Mucosa of gallbladder (tissue), 1 donor: Measurements from ENCODE around the gene CDKL5. TPM values are rescaled to one million over a fixed set of nuclear protein-coding genes. Genes with fewer than 3 reads are reported as not detected.
"Not testable (repeated sequence)": the region's sequence is repeated elsewhere in the genome, so short reads cannot be mapped to it uniquely, and the experiment has no call there.

Experiments
- DNase-seq: peaks from one replicate; pipeline ENCODE4 v3.0.0-alpha.2; 2020; ENCODE audit warnings: low spot score
- total RNA-seq: library from RNA; stranded (reverse); gene quantifications from one replicate; pipeline ENCODE4 v1.2.1, GENCODE V29; 2021
- donor health status: DM: no; HTN: no; CAD: no.

Gene CDKL5
- total RNA-seq, 1 donor from 2014 or later, result 12.1 TPM

DNA sequence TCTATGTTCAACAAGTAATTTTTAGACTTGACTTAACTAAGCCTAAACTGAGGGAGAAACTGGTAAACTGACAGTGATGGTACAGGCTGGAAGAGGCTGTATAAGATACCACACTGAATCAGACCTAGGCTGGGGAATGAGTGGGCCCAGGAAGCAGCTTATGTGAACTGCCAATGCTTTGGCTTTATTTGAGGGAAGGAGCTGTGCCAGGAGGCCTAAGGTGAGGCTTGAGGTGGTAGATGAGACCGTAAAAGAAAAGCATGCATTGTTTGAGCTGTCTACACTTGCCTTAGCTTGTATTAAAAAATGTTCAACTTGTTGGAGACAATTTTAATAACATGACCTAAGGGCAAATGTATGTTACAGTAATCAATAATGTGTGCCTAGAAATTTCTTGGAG lies 150.3 kb downstream of the CDKL5 start:
- DNase-seq, result no peak

DNA sequence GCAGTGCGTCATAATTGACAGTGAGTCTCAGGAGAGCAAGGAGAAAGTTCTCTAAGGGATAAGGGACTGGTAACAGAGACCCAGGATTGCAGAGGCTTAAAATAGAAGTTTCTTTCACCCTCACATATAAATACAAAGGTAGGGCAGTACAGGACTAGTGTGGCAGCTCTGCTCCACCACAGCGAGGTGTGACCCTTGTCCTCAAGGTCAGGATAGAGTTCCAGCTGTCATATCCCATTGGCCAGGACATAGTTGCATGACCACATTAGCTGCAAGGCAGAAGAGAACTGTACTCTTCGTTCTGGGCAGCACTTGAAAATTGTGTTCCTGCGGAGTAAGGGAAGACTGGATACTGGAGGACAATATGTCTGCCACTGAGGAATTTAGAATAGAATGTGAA lies 152.0 kb downstream of the CDKL5 start:
- no peak for DNase-seq

DNA sequence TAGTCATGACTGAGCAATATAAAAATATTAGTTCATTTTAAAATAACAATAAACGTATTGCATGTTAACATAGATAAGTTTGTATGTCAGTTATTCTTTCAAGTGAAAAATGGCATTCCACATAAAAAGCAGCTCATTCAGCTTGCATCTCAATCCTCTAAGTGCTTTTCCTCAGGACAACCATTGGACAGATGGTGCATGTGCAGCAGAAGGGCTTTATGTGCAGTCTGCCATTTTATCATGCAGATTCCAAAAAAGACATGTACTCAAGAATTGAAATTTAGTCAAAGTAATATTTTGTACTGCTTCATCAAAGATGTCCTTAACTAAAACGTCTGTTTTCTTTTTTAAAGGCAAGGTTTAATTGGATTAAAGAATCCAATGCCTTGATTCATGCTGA lies 153.1 kb downstream of the CDKL5 start:
- no peak for DNase-seq

DNA sequence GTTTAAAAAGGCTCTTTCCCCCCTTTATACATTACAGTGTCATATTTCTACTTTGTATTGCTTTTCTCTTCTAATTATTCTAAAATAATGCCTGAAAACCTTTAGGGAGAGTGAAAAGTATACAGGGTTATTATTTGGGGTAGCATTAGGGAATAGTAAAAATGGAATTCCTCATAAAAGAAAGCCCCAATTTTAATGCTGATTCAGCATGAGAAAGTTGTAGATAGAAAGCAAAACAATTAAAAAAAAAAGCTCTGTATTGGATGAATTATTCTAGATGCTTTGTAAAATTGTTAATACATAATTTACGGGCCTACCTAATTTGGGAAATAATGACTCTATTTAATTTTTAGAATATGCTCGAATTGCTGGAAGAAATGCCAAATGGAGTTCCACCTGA lies 154.1 kb downstream of the CDKL5 start:
- DNase-seq, result no peak

DNA sequence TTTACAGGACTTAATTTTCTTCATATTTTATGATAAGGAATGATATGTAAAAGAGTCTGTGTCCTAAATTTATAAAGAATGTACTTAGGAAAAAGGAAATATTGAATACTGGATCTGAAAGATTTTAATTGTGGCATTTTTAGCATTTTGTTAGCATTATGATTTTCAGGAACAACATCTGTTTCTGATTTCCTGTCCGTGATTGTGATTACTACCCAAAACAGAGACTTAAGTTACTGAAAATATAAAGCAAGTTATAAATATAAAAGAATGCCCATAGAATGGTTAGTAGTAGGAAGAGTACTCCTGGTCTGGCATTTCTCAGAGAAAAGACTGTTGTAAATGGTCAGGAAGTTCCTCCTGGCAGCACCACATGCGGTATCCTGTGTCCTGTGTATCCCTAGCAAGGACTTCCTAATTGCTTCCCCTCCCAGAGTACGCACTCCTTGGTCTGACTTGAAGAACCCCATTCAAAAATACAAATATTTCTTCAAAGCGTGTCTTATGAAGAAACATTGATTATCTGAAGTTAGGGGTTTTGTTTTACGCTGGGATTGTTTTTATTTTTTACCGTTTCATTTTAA lies 157.6 kb downstream of the CDKL5 start:
- DNase-seq, result no peak

DNA sequence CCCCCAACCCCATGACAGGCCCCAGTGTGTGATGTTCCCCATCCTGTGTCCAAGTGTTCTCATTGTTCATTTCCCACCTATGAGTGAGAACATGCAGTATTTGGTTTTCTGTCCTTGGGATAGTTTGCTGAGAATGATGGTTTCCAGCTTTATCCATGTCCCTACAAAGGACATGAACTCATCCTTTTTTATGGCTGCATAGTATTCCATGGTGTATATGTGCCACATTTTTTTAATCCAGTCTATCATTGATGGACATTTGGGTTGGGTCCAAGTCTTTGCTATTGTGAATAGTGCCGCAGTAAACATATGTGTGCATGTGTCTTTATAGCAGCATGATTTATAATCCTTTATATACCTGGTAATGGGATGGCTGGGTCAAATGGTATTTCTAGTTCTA lies 163.9 kb downstream of the CDKL5 start:
- DNase-seq, result not testable (repeated sequence)

DNA sequence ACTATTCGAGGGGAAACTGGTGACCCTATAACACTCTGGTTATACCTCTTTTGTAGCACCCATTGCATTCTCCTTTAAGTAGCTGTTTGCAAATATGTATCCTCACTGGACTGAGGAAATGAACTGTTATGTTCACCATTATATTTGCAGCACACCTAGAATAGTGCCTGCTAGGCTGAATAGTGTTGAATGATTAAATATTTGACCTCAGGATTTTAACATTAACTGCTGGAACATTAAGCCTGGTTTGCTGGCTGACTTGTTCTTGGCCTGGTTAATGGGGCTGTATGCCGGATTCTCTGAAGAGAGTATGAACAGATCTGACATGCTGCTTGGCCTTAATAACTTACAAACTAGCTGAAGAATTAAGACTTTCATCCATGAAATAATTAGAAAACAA lies 166.4 kb downstream of the CDKL5 start:
- no peak for DNase-seq

DNA sequence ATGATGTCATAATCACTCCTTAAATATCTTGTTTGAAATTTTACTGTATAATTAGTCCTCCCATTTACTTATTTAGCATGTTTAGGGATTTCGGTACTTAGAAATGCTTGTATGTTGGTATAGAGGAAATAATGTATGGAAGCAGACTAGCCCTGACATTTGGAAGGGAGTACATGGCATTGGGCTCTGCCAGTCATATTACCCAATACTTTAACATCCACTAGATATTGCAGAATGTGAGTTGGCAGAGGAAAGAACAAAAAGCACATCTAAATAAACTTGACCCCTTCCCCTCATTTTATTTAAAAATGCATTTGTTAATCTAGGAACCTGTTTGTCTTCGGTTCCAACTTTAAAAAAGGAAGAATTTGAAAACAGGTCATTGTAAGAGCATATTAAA lies 168.7 kb downstream of the CDKL5 start:
- DNase-seq, result no peak

DNA sequence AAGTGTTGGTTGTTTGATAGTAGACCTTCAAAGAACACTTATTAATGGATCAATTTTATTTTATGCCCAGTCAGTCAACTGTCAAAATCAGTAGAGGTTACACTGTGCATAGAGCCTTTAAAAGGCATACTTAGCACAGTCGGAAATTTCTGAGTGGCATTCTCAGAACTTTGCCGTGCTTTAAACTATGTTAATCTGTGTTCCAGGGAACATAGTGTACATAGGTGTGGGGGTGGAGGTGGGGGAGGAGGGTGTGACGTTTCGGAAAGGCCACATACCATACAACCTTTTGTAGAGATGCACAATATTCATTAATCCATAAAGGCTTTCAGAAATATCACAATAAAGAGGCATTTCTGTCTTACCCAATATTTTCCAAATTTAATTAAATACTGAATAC lies 170.7 kb downstream of the CDKL5 start:
- no peak for DNase-seq

DNA sequence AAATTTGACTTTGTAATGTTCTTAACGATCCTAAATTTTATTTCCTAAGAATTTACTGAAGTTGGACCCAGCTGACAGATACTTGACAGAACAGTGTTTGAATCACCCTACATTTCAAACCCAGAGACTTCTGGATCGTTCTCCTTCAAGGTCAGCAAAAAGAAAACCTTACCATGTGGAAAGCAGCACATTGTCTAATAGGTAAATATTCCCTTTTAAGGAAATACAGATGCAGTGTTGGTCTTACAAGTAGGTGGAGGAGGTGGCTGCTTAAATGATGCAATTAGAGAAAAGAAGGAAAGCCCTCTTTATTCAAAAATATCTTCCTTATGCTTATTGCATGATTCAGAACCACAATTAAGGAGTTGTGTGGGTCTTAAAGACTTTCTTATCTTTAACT lies 173.0 kb downstream of the CDKL5 start:
- DNase-seq, result no peak

DNA sequence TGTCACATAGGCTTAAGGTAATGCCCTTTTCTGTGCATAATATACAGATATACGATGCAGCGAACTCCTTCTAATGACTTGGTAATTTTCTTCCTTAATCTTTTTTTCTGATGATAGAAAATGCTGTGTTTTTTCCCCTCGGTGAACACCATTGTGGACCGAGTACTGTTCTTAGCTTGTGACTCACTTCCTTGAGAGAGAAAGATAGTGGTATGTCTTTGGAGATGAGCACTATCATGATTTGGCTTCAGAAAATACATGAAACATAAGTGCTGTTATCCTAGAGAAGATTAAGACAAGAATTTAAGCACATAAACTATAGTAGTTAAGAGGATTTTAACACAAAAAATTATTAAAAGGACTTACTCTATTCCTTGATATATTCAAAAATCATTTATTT lies 182.6 kb downstream of the CDKL5 start:
- no peak for DNase-seq

DNA sequence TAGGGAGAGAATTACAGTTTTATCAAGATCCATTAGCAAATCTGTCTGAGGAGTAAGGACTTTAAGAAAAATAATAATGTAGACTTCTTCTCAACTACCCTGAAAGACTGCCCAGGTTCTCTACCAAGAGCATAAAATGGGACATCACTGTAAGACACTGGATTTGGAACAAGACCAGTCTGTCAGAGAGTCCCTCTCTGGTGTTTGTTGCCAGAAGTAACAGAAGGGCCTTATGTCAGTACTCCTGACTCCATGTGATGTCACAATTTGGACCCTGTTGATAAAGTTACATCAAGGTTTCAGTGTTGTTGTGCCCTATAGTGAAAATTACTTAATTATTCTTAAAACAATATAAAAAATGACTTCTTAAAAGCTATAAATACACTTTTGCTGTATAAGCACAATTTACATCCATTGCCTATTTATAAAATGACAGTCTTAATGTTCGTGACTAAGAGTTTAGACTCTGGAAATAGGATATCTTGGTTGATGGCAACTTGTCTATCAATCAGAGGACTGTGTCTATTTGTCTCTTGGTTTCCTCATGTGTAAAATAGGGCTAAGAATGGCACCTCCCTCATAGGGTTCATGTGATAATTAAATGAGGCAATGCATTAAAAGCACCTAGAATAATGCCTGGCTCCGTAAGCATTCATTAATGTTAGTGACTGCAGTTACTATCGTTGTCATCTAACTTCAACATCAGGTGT lies 188.7 kb downstream of the CDKL5 start:
- DNase-seq, result no peak

DNA sequence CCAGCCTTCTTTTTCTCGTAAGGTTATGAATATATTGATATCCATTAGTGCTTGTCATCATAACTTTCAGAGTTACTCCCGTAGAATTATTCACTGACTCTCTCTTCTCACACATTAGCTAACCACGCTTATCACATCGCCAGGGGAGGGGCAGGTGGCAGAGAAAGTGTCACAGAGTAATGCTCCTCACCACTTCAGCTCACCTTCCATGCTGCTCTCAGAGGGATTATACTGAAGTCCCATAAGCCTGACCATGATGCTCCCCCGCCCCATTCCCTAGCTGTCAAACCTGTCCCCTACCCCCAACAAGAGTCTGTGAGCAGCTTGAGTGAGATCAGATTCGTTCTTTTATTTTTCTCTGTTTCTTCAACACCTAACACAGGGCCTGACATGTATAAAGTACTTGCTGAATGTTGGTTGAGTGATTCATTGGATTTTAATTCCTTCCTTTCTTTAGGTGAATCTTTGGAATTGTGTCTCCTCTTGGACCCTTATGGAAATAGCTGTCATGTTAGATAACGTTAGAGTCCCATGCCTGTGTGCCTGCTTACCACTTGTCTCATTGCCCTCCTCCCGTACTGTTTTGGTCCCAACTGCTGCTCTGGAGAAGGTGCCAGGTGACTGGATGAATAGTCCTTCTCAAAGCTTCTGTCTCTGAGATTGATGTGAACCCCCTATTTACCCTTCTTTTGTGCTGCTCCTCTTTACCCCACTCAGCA lies 191.4 kb downstream of the CDKL5 start:
- no peak for DNase-seq

DNA sequence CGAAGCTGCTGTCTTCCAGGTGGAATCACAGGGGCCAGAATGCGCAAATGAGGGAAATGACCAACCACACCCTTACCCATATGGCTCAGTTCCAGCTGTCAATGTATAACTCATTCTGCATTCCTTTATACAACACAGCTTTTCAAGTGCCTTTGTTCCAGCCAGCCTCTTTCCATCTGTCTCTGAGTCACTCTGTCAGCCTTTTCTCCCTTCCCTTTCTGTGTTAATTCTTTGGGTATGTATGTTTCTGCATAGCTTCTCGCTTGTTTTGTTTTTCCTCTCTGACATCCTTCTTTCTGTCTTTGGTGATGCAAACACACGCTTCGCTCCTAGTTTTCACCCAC lies 192.0 kb downstream of the CDKL5 start:
- DNase-seq, result peak; percentile 42

DNA sequence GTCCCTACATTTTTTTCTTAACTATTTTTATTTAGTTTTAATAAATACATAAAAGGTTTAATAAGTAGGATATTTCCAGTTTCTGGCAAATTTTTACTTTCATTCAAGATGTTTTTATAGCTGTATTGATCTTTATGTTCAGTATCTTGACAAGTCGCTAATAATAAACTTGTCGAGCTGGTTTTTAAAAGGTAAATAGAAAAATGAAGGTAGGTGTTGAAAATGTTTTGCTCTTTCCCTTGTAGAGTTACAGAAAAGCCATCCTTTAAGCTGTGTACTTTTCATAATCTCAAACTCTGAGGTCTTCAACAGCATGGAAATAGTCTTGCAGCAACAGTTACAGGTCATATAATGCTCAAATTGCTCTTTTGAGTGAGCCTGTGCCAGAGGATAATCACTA lies 193.9 kb downstream of the CDKL5 start:
- DNase-seq, result no peak

DNA sequence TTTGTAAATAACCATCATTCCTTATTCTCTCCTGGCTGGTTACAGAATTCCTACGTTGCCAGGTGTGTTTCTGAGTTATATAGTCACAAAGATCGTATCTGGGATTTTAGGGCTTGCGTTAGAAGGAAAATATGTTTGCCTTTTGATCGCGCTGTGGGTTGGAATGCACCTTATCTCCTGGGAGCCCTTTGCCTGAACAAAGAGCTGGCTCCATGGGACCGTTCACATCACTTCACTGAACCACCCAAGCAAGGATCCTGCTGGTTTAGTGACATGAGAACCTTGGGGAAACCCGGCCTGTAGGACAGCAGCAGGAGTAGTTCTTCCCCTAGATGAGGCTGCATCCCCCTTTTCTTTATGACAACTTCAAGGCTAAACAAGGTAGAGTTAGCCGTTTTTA lies 194.9 kb downstream of the CDKL5 start:
- no peak for DNase-seq

DNA sequence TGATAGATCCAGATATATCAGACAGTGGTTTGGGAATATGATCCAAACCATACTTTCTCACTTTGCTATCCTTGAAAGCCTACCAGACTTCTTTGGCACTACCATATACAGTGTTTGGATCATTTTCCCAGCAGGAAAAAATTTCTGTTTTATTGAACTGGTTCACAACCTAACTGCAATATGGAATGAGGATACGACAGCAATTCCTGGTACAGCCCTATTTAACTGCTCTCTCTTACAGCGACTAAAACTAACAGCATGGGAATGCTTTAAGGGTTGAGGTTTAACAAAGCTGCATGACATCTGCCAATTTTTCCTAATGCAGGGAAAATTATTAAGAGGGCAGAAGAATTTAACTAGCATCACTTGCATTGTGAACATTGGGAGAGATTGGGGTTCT lies 199.2 kb downstream of the CDKL5 start:
- DNase-seq, result no peak

DNA sequence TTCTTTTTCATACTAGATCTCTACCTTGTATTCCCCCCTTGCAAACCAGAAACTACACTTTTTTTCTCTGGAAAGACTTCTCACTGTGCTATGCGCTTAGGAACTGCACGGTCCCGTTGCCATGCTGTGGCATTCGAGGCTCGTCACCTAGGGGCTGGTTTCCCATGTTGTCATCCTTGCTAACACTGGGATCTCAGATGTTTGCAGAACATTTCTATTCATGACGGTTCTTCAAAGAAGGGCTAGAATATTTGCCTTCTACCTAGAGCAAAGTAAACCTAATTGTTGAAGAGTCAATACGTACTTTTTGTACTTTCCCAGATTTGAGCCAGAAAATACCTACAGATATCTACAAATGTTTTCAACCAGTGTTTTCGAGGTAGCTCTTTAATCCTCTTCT lies 205.5 kb downstream of the CDKL5 start:
- no peak for DNase-seq

DNA sequence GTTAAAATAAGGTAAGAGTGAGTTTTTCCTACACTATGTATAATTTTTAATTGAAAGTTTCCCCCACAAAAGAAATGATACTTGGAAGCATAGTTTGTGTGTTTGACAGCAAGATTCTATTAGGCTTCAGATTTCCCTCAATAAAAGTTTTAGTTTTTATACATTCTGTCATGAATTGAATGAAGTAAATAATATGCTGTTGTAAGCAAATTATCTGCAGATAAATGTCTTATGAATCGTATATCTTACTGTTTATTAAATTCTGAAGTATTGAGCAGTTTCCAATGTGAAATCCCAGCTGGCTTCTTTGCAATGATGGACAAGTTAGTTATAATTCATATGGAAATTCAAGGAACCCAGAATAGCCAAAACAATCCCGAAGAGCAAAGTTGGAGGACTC lies 213.0 kb downstream of the CDKL5 start:
- no peak for DNase-seq

DNA sequence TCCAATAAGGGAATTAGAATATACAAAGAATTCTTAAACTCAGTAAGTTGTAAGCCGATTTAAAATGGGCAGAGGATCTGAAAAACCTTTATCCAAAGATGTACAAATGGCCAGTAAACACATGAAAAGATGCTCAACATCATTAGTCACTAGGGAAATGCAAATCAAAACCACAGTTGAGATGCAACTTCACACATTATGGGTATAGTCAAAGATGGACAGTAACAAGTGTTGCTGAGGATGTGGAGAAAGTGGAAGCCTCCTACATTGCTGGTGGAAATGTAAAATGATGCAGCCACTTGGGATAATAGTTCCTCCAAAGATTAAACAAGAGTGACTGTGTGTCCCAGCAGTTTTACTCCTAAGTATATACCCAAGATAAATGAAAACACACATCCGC lies 213.9 kb downstream of the CDKL5 start:
- no peak for DNase-seq

DNA sequence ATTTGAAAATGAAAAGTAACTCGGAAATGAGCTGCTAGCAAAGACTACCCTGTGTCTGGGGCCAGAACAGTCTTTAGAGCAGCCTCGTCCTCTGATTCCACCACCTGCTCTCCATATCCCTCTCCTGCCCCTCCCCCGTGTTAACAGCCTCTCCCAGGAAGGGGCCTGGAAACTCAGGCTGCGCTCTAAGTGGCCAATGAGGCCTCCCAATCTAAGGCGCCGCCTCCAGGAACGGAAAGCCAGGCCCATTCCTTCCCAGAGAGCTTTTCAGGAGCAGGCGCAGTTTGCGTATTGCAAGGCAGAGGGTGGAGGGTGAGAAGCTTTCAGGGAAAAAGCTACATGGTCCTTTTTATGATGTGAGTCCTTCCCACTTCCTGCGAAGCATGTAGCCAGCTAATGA lies 215.3 kb downstream of the CDKL5 start:
- DNase-seq, result no peak

DNA sequence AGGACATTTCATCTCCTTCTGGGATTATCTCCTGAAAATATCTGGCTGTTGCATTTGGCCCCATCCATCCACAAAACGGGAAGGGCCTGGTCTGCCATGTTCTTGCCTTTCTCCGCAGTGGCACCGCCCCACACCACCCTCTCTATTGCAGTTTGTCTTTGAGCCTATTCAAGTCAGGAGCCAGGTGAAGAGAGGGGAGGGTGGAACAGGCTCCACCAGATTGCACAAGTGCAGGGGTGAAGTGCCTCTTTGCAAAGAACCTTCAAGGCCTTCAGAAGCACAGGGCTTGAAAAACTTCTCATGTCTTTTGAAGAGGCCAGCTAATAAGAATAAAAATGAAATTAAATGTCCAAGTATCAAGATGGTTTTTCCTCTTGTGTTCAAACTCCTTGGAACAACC lies 217.8 kb downstream of the CDKL5 start:
- no peak for DNase-seq

DNA sequence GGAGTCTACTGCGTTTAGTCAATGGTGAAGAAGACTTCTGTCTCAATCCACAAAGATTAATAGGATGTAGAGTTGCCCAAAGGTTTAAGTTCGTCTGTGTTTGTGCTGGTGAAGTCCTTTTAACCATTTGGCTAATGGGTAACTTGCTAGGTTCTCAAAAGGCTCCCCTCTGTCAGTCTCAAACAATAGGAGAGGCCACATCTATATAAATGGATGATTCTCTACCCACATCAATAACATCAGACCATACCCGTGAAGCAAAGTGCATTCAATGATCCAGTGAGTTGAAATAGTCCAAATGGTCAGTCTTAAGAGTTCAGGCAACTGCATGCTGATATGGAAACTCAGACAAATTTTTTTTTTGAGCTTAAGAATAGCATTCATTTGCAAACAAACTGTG lies 218.4 kb downstream of the CDKL5 start:
- DNase-seq, result no peak

DNA sequence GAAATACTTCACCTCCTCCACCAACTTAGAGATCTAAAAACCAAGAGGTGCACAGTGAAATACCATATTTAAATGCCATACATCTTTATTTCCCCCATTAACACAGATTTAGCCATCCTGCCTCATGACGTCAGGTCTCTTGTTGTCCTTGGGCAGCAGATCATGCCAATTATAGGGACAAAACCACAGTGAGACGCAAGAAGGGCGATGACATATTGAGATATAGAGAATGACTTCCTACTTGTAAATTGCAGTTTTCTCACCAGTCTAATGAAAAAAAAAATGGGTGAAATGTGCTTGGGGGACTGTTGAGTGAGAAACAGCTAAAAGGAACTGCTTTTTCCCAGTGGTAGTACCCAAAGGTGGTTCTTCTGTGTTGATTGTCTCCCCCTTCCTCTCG lies 222.2 kb downstream of the CDKL5 start:
- DNase-seq, result no peak
